Stimulated activated CD4-positive, alpha-beta T cell treated with anti-CD3 and anti-CD28 coated beads, Interleukin-2, amount 100 ng/mL, for 48 hours (primary cell): ENCODE data around the gene DGKA.

Source experiments
- DNase-seq, 2 donors: peaks; one replicate each; pipeline ENCODE4 v3.0.0-alpha.2; 2020

The DGKA gene

GRCh38 chr12:55931780-55932550 lies 1.0 kb downstream of the DGKA start:
- DNase-seq: no peak

DNA sequence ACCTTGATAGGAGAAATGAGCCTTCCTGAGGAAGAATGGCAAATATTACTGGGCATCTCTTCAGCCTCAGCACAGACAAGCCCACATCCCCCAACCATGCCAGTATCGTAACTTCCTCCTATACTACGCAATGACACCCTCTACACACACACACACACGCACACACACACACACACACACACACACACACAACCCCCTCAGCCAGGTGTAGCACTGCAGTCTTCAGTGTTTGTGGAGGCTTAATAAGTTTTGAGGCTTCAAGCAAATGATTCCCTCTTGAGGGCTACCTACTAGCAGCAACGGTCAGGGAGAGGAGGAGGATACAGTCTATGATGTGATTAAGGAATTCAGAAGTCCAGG lies 1.6 kb downstream of the DGKA start:
- DNase-seq: no peak

- DNase-seq: no peak
Measured at GRCh38 chr12:55933169-55933798, 2.3 kb downstream of the DGKA start.

GRCh38 chr12:55933799-55934742 lies 3.1 kb downstream of the DGKA start:
- DNase-seq: no peak

DNA sequence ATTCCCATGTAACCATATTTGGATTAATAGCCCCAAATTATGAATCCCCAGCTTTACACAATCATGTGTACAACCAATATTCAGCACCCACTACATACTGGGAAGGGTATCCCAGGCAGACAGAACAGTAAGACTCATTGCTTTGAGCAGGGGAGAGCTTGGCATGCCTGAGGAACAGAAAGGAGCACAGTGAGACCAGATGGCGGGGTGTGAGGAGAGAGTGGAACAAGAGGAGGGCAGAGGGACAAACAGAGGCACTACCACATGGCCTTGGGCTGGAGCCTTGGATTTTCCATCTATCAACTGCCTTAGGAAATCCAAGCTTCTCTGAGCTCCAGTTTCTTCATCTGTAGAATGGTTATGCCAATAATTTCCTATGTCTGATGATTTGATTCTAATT lies 3.8 kb downstream of the DGKA start:
- no peak for DNase-seq

GRCh38 chr12:55935738-55936151 lies 4.8 kb downstream of the DGKA start:
- no peak for DNase-seq

DNA sequence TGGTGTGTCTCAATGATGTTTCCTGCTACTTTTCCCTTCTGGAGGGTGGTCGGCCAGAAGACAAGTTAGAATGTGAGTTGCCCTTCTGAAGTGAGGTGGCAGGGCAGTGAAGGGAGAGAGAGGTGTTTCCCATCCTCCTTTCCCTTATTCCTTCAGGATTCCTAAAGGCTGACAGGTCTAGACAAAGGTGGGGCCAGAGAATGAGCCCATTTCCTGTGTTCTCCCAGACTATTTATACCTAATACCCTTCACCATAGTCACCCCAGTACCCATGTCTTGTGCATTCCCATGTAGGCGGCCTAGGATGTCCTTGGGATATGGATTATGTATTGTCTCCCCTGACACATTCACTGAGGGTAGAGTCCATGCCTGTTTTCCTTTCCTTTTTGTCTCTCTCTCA lies 7.0 kb downstream of the DGKA start:
- no peak for DNase-seq

DNA sequence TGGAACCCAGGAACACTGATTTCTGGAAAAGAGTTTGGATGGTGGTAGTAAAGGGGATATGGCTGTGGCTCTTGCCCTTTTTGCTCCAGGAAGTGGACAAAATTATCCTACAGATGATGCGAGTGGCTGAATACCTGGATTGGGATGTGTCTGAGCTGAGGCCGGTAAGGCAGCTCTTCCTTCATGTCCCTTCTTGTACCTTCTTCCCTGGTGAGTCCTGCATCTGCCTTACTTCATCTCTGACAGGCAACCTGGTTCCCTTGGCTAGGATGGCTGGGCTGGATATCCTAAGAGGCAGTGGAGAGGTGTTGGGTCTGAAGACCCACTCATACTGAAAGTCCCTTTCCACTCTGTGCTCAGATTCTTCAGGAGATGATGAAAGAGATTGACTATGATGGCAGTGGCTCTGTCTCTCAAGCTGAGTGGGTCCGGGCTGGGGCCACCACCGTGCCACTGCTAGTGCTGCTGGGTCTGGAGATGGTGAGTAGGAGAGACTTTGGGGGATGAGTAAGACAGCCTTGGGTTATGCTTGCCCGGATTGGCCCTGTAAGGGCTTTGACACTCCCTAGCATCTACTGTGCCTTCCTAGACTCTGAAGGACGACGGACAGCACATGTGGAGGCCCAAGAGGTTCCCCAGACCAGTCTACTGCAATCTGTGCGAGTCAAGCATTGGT lies 8.0 kb downstream of the DGKA start:
- DNase-seq: no peak

DNA sequence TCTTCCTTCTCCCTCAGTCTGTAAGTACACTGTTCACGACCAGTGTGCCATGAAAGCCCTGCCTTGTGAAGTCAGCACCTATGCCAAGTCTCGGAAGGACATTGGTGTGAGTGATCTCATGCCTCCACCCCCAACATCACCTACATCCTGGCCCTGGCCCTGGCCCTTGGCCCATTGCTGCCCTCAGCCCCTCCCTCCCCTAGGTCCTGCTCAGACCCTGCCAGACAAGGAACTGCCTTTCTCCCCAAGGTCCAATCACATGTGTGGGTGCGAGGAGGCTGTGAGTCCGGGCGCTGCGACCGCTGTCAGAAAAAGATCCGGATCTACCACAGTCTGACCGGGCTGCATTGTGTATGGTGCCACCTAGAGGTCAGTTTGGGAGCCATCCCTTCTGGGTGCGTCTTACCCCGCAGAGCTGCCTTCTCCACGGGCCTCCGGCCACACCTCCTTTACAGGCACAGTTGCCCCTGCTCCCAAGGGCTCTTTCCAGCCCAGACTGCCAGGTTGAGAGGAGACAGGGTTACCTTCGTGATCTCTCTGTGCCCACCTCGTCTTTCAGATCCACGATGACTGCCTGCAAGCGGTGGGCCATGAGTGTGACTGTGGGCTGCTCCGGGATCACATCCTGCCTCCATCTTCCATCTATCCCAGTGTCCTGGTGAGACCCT lies 9.2 kb downstream of the DGKA start:
- DNase-seq: peak; percentile 79 to 80

DNA sequence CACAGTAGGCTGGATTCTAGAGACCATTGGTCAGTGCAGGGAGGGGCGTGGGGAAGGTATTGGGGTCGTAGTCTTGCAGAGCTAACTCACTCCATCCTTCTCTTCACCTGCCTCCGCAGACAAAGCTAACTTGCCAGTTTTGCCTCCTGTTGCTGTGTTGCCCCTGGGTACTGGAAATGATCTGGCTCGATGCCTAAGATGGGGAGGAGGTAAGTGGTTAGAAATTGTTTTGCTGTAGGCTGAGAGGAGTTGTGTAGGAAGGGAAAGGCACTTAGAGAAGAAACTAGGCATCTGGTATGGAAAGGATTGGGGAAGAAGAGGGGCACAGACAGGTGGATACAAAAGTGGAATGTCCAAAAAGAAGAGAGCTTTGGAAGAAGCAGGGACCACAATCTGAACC lies 11.1 kb downstream of the DGKA start:
- no peak for DNase-seq

GRCh38 chr12:55942577-55943136 lies 11.7 kb downstream of the DGKA start:
- DNase-seq: no peak

GRCh38 chr12:55946553-55946952 lies 15.6 kb downstream of the DGKA start:
- DNase-seq: no peak

- no peak for DNase-seq
Measured at GRCh38 chr12:55955344-55955743, 24.4 kb downstream of the DGKA start.

DNA sequence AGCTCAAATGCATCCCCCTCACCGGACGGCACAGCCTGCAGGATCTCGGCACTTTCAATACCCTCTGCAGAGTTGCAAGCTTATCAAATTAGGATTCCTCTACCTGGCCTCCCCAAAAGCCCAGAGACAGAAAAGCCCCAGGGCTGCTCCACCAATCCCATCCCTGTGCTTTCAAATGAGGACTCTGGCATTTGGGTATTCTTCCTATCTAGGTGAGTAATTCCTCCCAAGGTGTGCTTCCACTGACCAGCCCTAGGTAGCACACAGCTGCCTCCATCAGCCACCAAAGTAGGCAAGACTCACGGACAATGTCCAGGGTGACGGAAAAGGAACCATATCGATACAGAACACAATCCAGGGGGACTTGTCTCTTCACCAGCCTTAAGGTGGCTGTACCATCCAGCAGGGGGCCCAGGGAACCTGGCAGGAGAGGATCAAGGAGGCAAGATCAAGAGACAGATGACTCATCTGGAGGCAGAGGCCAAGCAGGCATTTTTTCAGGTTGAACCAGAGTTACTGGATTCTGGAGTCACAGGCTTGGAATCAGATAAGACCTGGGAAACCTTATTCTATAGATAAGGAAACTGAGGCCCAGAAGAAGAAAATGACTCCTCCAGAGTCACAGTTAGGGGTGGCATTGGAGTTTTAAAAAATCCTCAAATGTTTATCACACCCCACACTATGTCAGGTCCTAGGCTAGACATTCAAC lies 25.0 kb downstream of the DGKA start:
- peak in 1 of 2 donors; percentile 42 for DNase-seq

- DNase-seq: no peak
Measured at GRCh38 chr12:55957106-55957859, 26.3 kb downstream of the DGKA start.

DNA sequence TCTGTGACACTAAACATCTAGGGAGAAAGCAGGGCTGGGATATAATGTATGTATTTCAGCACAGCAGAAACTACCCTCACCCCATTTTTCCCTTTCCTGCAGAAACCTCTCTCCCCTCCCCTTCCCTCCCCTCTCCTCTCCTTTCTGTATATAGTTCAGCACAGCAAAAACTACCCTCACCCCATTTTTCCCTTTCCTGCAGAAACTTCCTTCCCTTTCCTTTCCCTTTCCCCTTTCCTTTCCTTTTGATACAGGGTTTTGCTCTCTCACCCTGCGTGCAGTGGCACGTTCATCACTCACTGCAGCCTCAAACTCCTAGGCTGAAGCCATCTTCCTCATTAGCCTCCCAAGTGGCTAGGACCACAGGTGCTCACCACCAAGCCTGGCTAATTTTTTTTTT lies 32.8 kb downstream of the DGKA start:
- no peak for DNase-seq

GRCh38 chr12:55965240-55965639 lies 34.3 kb downstream of the DGKA start:
- no peak for DNase-seq

- no peak for DNase-seq
Measured at GRCh38 chr12:55965941-55966407, 35.0 kb downstream of the DGKA start, which contains the start of gene PMEL. TSS of gene PMEL (minus strand) at chr12:55966042. CDS start at chr12:55966011, 31 bp downstream.

DNA sequence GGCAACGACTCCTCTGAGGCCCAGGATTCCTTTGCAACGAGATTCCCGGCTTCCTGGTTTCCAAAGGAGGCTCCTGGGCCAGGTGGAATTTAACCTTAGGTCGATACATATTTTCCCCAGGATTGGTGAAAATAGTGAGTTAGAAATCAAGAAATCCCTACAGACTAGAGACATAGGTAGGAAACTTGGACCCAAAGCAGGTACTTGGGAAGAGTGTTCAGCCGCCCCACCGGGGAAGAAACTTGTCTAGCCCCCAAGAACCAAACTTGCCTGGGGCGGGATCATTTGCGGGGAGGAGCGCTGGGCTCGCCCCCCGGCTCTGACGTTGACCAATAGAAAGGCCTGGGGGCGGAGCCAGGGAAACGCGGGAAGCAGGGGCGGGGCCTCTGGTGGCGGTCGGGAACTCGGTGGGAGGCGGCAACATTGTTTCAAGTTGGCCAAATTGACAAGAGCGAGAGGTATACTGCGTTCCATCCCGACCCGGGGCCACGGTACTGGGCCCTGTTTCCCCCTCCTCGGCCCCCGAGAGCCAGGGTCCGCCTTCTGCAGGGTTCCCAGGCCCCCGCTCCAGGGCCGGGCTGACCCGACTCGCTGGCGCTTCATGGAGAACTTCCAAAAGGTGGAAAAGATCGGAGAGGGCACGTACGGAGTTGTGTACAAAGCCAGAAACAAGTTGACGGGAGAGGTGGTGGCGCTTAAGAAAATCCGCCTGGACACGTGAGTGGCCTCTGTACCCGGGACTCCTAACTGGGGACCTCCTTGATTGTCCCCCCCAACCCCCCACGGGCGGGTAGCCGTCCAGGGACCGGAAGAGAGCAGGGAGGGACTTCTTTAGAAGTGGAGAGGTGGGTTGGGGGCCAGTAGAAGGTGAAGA lies 35.7 kb downstream of the DGKA start, which contains the start of gene CDK2:
CDK2 (plus strand) TSS at position 423 of the 874 bp plus-strand sequence; CDS start at position 602, 179 bp downstream.
- DNase-seq: peak; percentile 92 to 94
